Chondrocyte (in vitro differentiated cells): ENCODE measurements around the gene FUT7. TPM values are rescaled to one million over a fixed set of nuclear protein-coding genes. Genes with fewer than 3 reads are reported as not detected.
"Not testable (repeated sequence)": the region's sequence is repeated elsewhere in the genome, so short reads cannot be mapped to it uniquely, and the experiment has no call there.

ENCODE experiments used
- DNase-seq: peaks from one replicate; pipeline ENCODE4 v3.0.0; 2021; ENCODE audit warnings: mixed read lengths, low spot score
- H3K27ac Mint-ChIP-seq: one replicate; pipeline ENCODE4 v1.8.0; 2021; ENCODE audit warnings: mild to moderate bottlenecking, moderate library complexity, mixed read lengths; ENCODE audit not compliant: unreplicated experiment
- H3K27me3 Mint-ChIP-seq: 2 replicates; pipeline ENCODE4 v1.8.0; 2021; ENCODE audit warnings: low read depth, mixed read lengths
- H3K36me3 Mint-ChIP-seq: 2 replicates; pipeline ENCODE4 v1.8.0; 2021; ENCODE audit warnings: low read depth, mixed read lengths
- H3K4me1 Mint-ChIP-seq: 2 replicates; pipeline ENCODE4 v1.8.0; 2021; ENCODE audit warnings: low read depth, mild to moderate bottlenecking, mixed read lengths
- H3K4me3 Mint-ChIP-seq: one replicate; pipeline ENCODE4 v1.8.0; 2021; ENCODE audit warnings: mild to moderate bottlenecking, moderate library complexity, mixed read lengths; ENCODE audit not compliant: unreplicated experiment
- H3K9me3 Mint-ChIP-seq: 2 replicates; pipeline ENCODE4 v1.8.0; 2021; ENCODE audit warnings: low read depth, mixed read lengths
- total RNA-seq: library from RNA; stranded (reverse); gene quantifications from 3 replicates; pipeline ENCODE4 v1.2.1, GENCODE V29; 2021
- TF ChIP-seq, protein P1 (sequence below): fragments of 200-600 bp; sonication (generic); IDR thresholded peaks from 2 replicates; pipeline ENCODE4 v1.5.0; 2021; ENCODE audit warnings: antibody characterized with exemption, mild to moderate bottlenecking, moderate library complexity

Gene FUT7
- total RNA-seq, 1 donor from 2014 or later: not detected

DNA sequence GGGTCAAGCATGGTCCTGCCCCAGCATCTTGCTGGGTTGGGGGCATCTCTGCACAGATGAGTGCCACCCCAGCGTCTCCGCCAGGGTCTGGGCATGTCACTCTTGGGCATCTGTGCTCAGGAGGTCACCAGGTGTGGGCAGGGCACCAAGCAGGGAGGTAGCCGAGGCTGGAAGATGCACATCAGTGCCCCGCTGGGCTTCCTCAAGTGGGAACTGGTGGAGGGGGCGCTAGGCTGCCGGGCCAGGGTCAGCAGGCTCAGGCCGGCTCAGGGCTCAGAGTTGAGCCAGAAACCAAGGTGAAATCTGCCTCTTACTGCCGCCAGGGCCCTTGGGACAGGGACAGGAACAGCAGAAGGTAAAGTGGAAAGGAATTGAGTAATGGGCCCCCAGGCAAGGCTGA lies 4.0 kb upstream of the FUT7 start:
- no peak overlapping the region for H3K4me3 Mint-ChIP-seq
- DNase-seq: no peak
- H3K27ac Mint-ChIP-seq: no peak overlapping the region
- H3K36me3 Mint-ChIP-seq: peaks cover 4% of the 10 kb centered on the region
- TF ChIP-seq, protein P1, sequence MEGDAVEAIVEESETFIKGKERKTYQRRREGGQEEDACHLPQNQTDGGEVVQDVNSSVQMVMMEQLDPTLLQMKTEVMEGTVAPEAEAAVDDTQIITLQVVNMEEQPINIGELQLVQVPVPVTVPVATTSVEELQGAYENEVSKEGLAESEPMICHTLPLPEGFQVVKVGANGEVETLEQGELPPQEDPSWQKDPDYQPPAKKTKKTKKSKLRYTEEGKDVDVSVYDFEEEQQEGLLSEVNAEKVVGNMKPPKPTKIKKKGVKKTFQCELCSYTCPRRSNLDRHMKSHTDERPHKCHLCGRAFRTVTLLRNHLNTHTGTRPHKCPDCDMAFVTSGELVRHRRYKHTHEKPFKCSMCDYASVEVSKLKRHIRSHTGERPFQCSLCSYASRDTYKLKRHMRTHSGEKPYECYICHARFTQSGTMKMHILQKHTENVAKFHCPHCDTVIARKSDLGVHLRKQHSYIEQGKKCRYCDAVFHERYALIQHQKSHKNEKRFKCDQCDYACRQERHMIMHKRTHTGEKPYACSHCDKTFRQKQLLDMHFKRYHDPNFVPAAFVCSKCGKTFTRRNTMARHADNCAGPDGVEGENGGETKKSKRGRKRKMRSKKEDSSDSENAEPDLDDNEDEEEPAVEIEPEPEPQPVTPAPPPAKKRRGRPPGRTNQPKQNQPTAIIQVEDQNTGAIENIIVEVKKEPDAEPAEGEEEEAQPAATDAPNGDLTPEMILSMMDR: no peak
- H3K27me3 Mint-ChIP-seq: no peaks in the 10 kb centered on the region
- H3K9me3 Mint-ChIP-seq: no peaks in the 10 kb centered on the region
- H3K4me1 Mint-ChIP-seq: no peaks in the 10 kb centered on the region

DNA sequence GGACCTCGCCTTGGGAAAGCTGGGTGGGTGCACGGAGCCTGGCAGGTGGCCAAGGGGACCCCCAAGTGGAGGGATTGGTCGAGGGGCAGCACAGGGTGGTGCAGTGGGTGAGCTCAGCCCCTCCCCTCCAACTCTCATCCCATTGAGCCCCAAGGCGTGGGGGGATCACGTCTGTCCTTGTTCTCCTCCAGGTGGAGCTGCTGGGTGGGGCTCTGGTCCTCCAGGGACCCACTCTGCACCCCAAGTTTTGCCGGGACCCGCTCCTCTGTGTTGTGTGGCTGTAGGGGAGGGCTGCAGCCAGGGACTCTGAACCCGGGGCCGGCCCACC lies 3.6 kb upstream of the FUT7 start:
- no peak for DNase-seq
- Mint-ChIP-seq H3K4me1 (no peaks in the 10 kb centered on the region), H3K9me3 (no peaks in the 10 kb centered on the region), H3K27ac (no peak overlapping the region), H3K27me3 (no peaks in the 10 kb centered on the region), H3K4me3 (no peak overlapping the region), H3K36me3 (peaks cover 4% of the 10 kb centered on the region)
- TF ChIP-seq, protein P1: peak; percentile 71

DNA sequence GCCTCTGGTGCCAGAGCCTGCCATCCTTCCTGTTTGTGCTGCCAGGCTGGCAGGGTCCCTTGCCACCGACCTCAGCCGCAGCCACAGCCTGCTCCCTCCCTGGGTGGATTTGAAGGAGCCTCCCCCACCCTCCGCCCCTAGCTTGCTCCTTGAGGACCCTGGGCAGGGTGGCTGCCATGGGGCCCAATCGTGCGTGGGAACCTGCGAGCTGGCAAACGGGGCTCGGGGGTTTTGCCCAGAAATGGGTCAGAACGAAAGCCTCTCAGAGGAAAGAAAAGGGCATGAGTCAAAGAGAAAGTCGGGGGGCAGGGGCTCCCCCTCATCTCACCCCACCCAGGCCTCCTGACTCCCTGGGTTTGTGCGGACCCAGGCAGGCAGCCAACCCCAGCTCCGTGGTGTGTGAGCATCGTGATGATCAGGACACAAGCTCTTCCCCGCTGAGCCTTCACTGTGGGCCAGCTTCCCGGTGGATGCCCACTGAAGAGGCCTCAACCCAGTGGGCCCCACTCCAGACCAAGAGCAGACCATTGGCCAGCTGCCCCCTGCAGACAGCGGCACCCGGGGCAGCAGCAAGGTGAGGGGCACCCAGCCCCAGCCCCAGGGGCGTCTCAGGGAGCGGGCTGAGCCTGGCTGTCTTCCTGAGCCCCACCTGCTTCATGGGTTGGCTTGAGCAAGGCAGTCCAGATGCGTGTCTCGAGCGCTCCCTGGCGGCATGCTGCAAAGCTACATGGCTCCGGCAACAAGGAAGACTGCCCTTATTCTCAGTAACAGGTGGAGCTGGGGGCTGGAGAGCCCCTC lies 3.0 kb upstream of the FUT7 start:
- no peak for DNase-seq
- H3K4me1 Mint-ChIP-seq: no peaks in the 10 kb centered on the region
- no peak overlapping the region for H3K4me3 Mint-ChIP-seq
- H3K27me3 Mint-ChIP-seq: no peaks in the 10 kb centered on the region
- H3K36me3 Mint-ChIP-seq: peaks cover 4% of the 10 kb centered on the region
- no peaks in the 10 kb centered on the region for H3K9me3 Mint-ChIP-seq
- no peak overlapping the region for H3K27ac Mint-ChIP-seq
- TF ChIP-seq, protein P1: peak; percentile 85

DNA sequence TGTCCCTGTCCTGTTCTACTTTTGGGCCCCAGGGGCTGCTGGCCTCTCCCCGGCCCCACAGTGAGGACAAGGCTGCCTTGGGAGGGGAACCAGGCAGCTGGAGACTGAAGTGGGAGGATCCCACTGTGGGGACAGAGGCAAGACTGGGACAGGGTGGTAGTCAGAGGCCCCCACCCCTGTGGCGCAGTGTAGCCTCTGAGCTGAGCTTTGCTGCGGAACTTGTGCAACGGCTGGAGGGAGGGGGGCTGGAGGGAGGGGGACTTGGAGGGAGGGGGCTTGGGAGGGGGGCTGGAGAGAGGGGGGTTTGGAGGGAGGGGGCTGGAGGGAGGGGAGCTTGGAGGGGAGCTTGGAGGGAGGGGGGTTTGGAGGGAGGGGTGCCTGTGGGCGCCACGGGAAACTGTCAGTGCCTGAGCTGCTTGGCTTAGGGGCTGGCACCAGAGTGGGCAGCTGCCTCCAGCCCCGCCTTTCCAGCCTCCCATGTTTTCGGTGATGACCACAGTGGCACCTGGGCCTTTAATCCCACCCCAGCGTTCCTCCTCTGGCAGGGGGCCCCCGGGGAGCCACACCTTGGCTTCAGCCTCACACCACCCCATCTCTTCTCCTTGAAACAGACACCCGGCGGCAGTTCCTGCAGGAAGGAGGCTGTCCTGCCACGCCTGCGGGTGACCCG lies 2.3 kb upstream of the FUT7 start:
- H3K9me3 Mint-ChIP-seq: no peaks in the 10 kb centered on the region
- no peaks in the 10 kb centered on the region for H3K27me3 Mint-ChIP-seq
- H3K27ac Mint-ChIP-seq: no peak overlapping the region
- no peak for DNase-seq
- H3K4me3 Mint-ChIP-seq: no peak overlapping the region
- TF ChIP-seq, protein P1: no peak
- H3K4me1 Mint-ChIP-seq: no peaks in the 10 kb centered on the region
- H3K36me3 Mint-ChIP-seq: peaks cover 4% of the 10 kb centered on the region

DNA sequence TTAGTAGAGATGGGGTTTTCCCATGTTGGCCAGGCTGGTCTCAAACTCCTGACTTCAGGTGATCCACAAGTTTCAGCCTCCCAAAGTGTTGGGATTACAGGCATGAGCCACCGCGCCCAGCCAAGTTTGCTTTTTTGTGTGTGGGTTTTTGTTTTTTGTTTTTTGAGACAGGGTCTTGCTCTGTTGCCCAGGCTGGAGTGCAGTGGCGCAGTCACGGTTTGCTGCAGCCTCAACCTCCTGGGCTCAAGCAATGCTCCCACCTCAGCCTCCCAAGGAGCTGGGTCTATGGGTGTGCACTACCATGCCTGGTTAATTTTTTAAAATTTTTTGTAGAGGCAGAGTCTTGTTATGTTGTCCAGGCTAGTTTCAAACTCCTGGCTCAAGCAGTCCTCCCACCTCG lies 1.6 kb upstream of the FUT7 start:
- not testable (repeated sequence) for H3K36me3 Mint-ChIP-seq, DNase-seq, H3K4me3 Mint-ChIP-seq, H3K27me3 Mint-ChIP-seq, H3K4me1 Mint-ChIP-seq, H3K27ac Mint-ChIP-seq, H3K9me3 Mint-ChIP-seq
